Kidney (tissue), 14 donors: ENCODE results near the gene LRRC27. TPM values are rescaled to one million over a fixed set of nuclear protein-coding genes. Genes with fewer than 3 reads are reported as not detected.

Experiments
- DNase-seq, 5 donors: peaks; one replicate each; pipeline ENCODE4 v3.0.0-alpha.2; 2013 to 2020
- FAIRE-seq: peaks from 2 replicates; lab custom pipeline; 2012; peaks lifted over from hg19 to GRCh38; lab: Jason Lieb, UNC
- H3K27ac ChIP-seq, 2 donors: one replicate each; pipeline ENCODE4 v1.7.0; 2013; ENCODE audit warnings: low read depth in 2 of 2, low read length in 2 of 2, inconsistent platforms in 1 of 2
- H3K27me3 ChIP-seq: one replicate; pipeline ENCODE4 v1.7.1; 2013; ENCODE audit warnings: low read length, inconsistent platforms; ENCODE audit not compliant: control insufficient read depth, insufficient read depth
- H3K36me3 ChIP-seq, 3 donors: one replicate each; pipeline versions ENCODE4 v1.7.0 to v1.7.1; 2013; ENCODE audit warnings: low read length in 3 of 3, control low read depth in 1 of 3, inconsistent platforms in 1 of 3; ENCODE audit not compliant: insufficient read depth in 3 of 3, control insufficient read depth in 2 of 3
- H3K4me1 ChIP-seq, 3 donors: one replicate each; pipeline versions ENCODE4 v1.7.0 to v1.7.1; 2013; ENCODE audit warnings: low read length in 3 of 3, inconsistent platforms in 1 of 3, low read depth in 1 of 3; ENCODE audit not compliant: control insufficient read depth in 2 of 3, insufficient read depth in 2 of 3
- H3K4me3 ChIP-seq, 3 donors: one replicate each; pipeline versions ENCODE4 v1.7.0 to v1.8.1; 2013; ENCODE audit warnings: low read length in 3 of 3, control low read depth in 1 of 3, inconsistent platforms in 1 of 3
- H3K9ac ChIP-seq, 3 donors: one replicate each; pipeline versions ENCODE4 v1.7.0 to v1.7.1; 2013; ENCODE audit warnings: low read length in 3 of 3, control low read depth in 1 of 3, inconsistent platforms in 1 of 3
- H3K9me3 ChIP-seq, 3 donors: one replicate each; pipeline versions ENCODE4 v1.7.0 to v1.7.1; 2013; ENCODE audit warnings: low read length in 3 of 3, control low read depth in 1 of 3, inconsistent platforms in 1 of 3; ENCODE audit not compliant: control insufficient read depth in 2 of 3, insufficient read depth in 1 of 3
- intact Hi-C: fragments of 100-400 bp; cut with DNase I; formaldehyde crosslinking; loops from one replicate; pipeline ENCODE4 v1.11.1; 2022
- polyA plus RNA-seq: library from polyadenylated mRNA; stranded (reverse); fragments of 350-450 nt; fragmentation: Illumina TruSeq; extraction: RNeasy Lipid Tissue Mini Kit (QIAGEN cat#74804); gene quantifications from one replicate; pipeline ENCODE4 v1.2.3, GENCODE V29; 2014; ENCODE audit warnings: low read depth, low replicate concordance; ENCODE audit not compliant: insufficient read depth
- total RNA-seq: library from RNA; stranded (reverse); fragmentation: NEBNext Ultra II Directional; extraction: Animal tissue kit (Norgen Biotek cat#: 25700); gene quantifications from one replicate; pipeline ENCODE4 v1.2.1, GENCODE V29; 2021
- TF ChIP-seq, protein P1 (sequence below): IDR thresholded peaks from 3 replicates; pipeline ENCODE4 v1.5.1; 2012; ENCODE audit warnings: mild to moderate bottlenecking, moderate library complexity, borderline replicate concordance; ENCODE audit not compliant: insufficient read depth; ENCODE audit errors: extremely low read depth
- donor health status: control.
- donor health status: control.
- donor health status: control.
- donor health status: control.
- donor health status: control.
- donor health status: DM: yes; HTN: yes; CAD: no.
- donor health status: Normal renal cell carcinoma (clear cell type).

Gene LRRC27
- total and polyA plus RNA-seq, 2 donors from 2014 or later, result 14.4 to 14.6 TPM

GRCh38 chr10:132322586-132323048 is 9.4 kb upstream of the LRRC27 start:
- DNase-seq (no peak), FAIRE-seq (no peak)
- no peak overlapping the region for H3K9ac ChIP-seq
- TF ChIP-seq, protein P1, sequence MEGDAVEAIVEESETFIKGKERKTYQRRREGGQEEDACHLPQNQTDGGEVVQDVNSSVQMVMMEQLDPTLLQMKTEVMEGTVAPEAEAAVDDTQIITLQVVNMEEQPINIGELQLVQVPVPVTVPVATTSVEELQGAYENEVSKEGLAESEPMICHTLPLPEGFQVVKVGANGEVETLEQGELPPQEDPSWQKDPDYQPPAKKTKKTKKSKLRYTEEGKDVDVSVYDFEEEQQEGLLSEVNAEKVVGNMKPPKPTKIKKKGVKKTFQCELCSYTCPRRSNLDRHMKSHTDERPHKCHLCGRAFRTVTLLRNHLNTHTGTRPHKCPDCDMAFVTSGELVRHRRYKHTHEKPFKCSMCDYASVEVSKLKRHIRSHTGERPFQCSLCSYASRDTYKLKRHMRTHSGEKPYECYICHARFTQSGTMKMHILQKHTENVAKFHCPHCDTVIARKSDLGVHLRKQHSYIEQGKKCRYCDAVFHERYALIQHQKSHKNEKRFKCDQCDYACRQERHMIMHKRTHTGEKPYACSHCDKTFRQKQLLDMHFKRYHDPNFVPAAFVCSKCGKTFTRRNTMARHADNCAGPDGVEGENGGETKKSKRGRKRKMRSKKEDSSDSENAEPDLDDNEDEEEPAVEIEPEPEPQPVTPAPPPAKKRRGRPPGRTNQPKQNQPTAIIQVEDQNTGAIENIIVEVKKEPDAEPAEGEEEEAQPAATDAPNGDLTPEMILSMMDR, result no peak
- intact Hi-C loops, result no loop called here
- no peaks in the 10 kb centered on the region for H3K27me3 ChIP-seq
- H3K9me3 ChIP-seq, result no peaks in the 10 kb centered on the region
- H3K27ac ChIP-seq, result no peak overlapping the region
- peaks cover 0 to 5% (median 0%) of the 10 kb centered on the region in 3 donors for H3K36me3 ChIP-seq
- H3K4me3 ChIP-seq, result no peak overlapping the region
- no peaks in the 10 kb centered on the region for H3K4me1 ChIP-seq

- DNase-seq, result no peak
Observed at GRCh38 chr10:132324186-132324585, 7.8 kb upstream of the LRRC27 start.

DNA sequence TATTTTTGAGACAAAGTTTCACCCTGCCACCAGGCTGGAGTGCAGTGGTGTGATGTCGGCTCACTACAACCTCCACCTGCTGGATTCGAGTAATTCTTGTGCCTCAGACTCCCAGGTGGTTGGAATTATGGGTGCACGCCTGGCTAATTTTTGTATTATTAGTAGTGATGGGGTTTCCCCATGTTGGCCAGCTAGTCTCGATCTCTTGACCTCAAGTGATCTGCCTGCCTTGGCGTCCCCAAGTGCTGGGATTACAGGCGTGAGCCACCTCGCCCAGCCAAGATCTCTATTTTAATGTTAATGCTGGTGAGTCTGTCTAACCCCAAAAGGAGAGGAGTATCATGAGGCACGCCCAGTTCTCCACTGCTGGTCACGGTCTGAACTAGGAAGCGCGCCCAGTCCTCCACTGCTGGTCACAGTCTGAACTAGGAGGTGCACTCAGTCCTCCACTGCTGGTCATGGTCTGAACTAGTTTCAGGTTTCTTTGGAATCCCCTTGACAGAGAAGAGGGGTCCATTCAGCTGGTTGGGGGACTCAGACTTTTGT is 5.6 kb upstream of the LRRC27 start:
- no peak for FAIRE-seq
- intact Hi-C loops, result no loop called here
- Histone ChIP-seq H3K9ac (no peak overlapping the region), H3K4me1 (peaks cover 0 to 4% (median 3%) of the 10 kb centered on the region in 3 donors), H3K4me3 (no peak overlapping the region), H3K9me3 (no peaks in the 10 kb centered on the region), H3K27me3 (no peaks in the 10 kb centered on the region), H3K27ac (no peak overlapping the region), H3K36me3 (peaks cover 0 to 5% (median 0%) of the 10 kb centered on the region in 3 donors)
- no peak for DNase-seq
- TF ChIP-seq, protein P1, result no peak

More at GRCh38 chr10:132324186-132324585, 7.8 kb upstream of the LRRC27 start:
- intact Hi-C loops, result no loop called here
- Histone ChIP-seq H3K36me3 (peaks cover 0 to 5% (median 0%) of the 10 kb centered on the region in 3 donors), H3K9me3 (no peaks in the 10 kb centered on the region), H3K9ac (no peak overlapping the region), H3K4me1 (no peaks in the 10 kb centered on the region), H3K4me3 (no peak overlapping the region), H3K27me3 (no peaks in the 10 kb centered on the region), H3K27ac (no peak overlapping the region)
- no peak for FAIRE-seq
- TF ChIP-seq, protein P1, result no peak
